Measurements from ENCODE around the gene ETV6.

DNA sequence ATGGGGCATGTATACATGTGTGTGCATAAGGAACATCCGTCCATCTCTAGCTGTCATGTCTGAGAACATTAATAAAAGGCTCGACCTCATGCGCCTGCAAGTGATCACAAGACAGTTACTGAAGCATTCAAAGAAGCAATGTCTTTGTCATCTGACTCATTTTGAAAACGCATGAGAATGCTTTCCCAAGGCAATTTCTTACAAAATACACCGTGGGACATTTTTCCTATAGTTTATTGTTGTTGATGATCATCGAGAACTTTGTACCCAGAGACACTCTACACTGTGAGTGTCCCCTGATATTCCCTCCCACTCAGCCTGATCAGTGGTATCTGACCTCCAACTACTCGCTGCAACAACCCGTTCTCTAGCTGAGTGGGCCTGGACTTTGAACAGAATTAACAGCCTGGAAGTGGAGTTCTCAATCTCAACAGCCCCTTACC lies 68.1 kb downstream of the ETV6 start:
- no peak for TF ChIP-seq POLR2A (IDR thresholded peaks at IDR 0.05)
- TF ChIP-seq, protein P1, sequence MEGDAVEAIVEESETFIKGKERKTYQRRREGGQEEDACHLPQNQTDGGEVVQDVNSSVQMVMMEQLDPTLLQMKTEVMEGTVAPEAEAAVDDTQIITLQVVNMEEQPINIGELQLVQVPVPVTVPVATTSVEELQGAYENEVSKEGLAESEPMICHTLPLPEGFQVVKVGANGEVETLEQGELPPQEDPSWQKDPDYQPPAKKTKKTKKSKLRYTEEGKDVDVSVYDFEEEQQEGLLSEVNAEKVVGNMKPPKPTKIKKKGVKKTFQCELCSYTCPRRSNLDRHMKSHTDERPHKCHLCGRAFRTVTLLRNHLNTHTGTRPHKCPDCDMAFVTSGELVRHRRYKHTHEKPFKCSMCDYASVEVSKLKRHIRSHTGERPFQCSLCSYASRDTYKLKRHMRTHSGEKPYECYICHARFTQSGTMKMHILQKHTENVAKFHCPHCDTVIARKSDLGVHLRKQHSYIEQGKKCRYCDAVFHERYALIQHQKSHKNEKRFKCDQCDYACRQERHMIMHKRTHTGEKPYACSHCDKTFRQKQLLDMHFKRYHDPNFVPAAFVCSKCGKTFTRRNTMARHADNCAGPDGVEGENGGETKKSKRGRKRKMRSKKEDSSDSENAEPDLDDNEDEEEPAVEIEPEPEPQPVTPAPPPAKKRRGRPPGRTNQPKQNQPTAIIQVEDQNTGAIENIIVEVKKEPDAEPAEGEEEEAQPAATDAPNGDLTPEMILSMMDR (IDR thresholded peaks at IDR 0.05) = no peak

Measured in uterus (tissue), 2 donors.